Stimulated activated CD4-positive, alpha-beta T cell treated with anti-CD3 and anti-CD28 coated beads, Interleukin-4, amount 100 ng/mL, for 48 hours (primary cell): ENCODE results near the gene KLHL11.
"Not testable (repeated sequence)": the region's sequence is repeated elsewhere in the genome, so short reads cannot be mapped to it uniquely, and the experiment has no call there.

Source experiments
- DNase-seq, 2 donors: peaks; one replicate each; pipeline ENCODE4 v3.0.0-alpha.2; 2020; ENCODE audit warnings: low read depth in 2 of 2

Gene KLHL11

GRCh38 chr17:41885733-41886132, 20.5 kb upstream of the KLHL11 start:
- DNase-seq = no peak

GRCh38 chr17:41882756-41883155, 17.5 kb upstream of the KLHL11 start:
- DNase-seq = no peak

GRCh38 chr17:41880130-41880529, 14.9 kb upstream of the KLHL11 start:
- no peak for DNase-seq

- not testable (repeated sequence) for DNase-seq
Observed at GRCh38 chr17:41874293-41874670, 9.1 kb upstream of the KLHL11 start.

GRCh38 chr17:41873559-41874292, 8.5 kb upstream of the KLHL11 start:
- no peak for DNase-seq

- no peak for DNase-seq
Observed at GRCh38 chr17:41871789-41872188, 6.6 kb upstream of the KLHL11 start.

GRCh38 chr17:41870627-41871026, 5.4 kb upstream of the KLHL11 start:
- DNase-seq = no peak

- DNase-seq = no peak
Observed at GRCh38 chr17:41870097-41870496, 4.9 kb upstream of the KLHL11 start.

GRCh38 chr17:41869426-41869825, 4.2 kb upstream of the KLHL11 start:
- DNase-seq = no peak

GRCh38 chr17:41868568-41868967, 3.3 kb upstream of the KLHL11 start:
- no peak for DNase-seq

- no peak for DNase-seq
Observed at GRCh38 chr17:41865596-41865893, 322 bp upstream of the KLHL11 start.

- no peak for DNase-seq
Observed at GRCh38 chr17:41864498-41864835, 756 bp downstream of the KLHL11 start.

- DNase-seq = peak in 1 of 2 donors; percentile 20
Observed at GRCh38 chr17:41863074-41863848, 2.0 kb downstream of the KLHL11 start.

GRCh38 chr17:41860254-41860931, 4.8 kb downstream of the KLHL11 start:
- no peak for DNase-seq

GRCh38 chr17:41851382-41851781, 13.8 kb downstream of the KLHL11 start:
- not testable (repeated sequence) for DNase-seq

GRCh38 chr17:41849251-41849990, 15.8 kb downstream of the KLHL11 start:
- no peak for DNase-seq

- no peak for DNase-seq
Observed at GRCh38 chr17:41848788-41849187, 16.4 kb downstream of the KLHL11 start.

- DNase-seq = no peak
Observed at GRCh38 chr17:41844971-41845370, 20.3 kb downstream of the KLHL11 start.

GRCh38 chr17:41840781-41841180, 24.4 kb downstream of the KLHL11 start:
- not testable (repeated sequence) for DNase-seq

GRCh38 chr17:41839448-41839847, 25.8 kb downstream of the KLHL11 start:
- DNase-seq = not testable (repeated sequence)

- no peak for DNase-seq
Observed at GRCh38 chr17:41837761-41838538, 27.3 kb downstream of the KLHL11 start, which contains the start of gene KLHL10. Gene KLHL10 (plus strand): TSS chr17:41837825. CDS start chr17:41837933, 108 bp downstream.
